Stimulated activated CD4-positive, alpha-beta T cell treated with anti-CD3 and anti-CD28 coated beads, Interleukin-15, amount 100 ng/mL, for 48 hours (primary cell): Measurements from ENCODE around the gene STON2.
"Not testable (repeated sequence)": the region's sequence is repeated elsewhere in the genome, so short reads cannot be mapped to it uniquely, and the experiment has no call there.

ENCODE experiments used
- DNase-seq, 2 donors: peaks; one replicate each; pipeline ENCODE4 v3.0.0-alpha.2; 2020; ENCODE audit warnings: low read depth in 2 of 2

STON2 gene

GRCh38 chr14:81400202-81400678, at the start of gene STON2:
Gene STON2, minus strand, starts transcription at chr14:81400324. Its CDS starts 1,942 bp downstream, at chr14:81398382.
- DNase-seq, result peak; percentile 7 to 19

- DNase-seq, result no peak
These were observed 49.5 kb upstream of the STON2 start for GRCh38 chr14:81449576-81449975.

GRCh38 chr14:81449114-81449513, 49.0 kb upstream of the STON2 start:
- DNase-seq, result no peak

GRCh38 chr14:81447021-81447764, 47.1 kb upstream of the STON2 start:
- no peak for DNase-seq

- DNase-seq, result no peak
These were observed 46.3 kb upstream of the STON2 start for GRCh38 chr14:81446279-81447007.

GRCh38 chr14:81441626-81442134, 41.6 kb upstream of the STON2 start:
- DNase-seq, result no peak

- no peak for DNase-seq
These were observed 39.9 kb upstream of the STON2 start for GRCh38 chr14:81440041-81440440.

GRCh38 chr14:81437244-81437643, 37.1 kb upstream of the STON2 start:
- no peak for DNase-seq

GRCh38 chr14:81436296-81437138, 36.4 kb upstream of the STON2 start:
- peak in 1 of 2 donors; percentile 40 for DNase-seq

GRCh38 chr14:81435391-81436295, 35.5 kb upstream of the STON2 start:
- no peak for DNase-seq

GRCh38 chr14:81435048-81435390, 34.9 kb upstream of the STON2 start:
- DNase-seq, result no peak

- no peak for DNase-seq
These were observed 34.1 kb upstream of the STON2 start for GRCh38 chr14:81434230-81434629.

- DNase-seq, result no peak
These were observed 33.3 kb upstream of the STON2 start for GRCh38 chr14:81433378-81433777.

GRCh38 chr14:81432219-81432661, 32.1 kb upstream of the STON2 start:
- no peak for DNase-seq

- DNase-seq, result no peak
These were observed 30.1 kb upstream of the STON2 start for GRCh38 chr14:81430235-81430634.

- not testable (repeated sequence) for DNase-seq
These were observed 29.6 kb upstream of the STON2 start for GRCh38 chr14:81429749-81430148.

GRCh38 chr14:81429028-81429427, 28.9 kb upstream of the STON2 start:
- no peak for DNase-seq

GRCh38 chr14:81427348-81428058, 27.4 kb upstream of the STON2 start:
- no peak for DNase-seq

GRCh38 chr14:81423504-81423903, 23.4 kb upstream of the STON2 start:
- DNase-seq, result no peak
